ENCODE measurements around the gene MED13L. TPM values are rescaled to one million over a fixed set of nuclear protein-coding genes. Genes with fewer than 3 reads are reported as not detected.

MED13L gene
- total RNA-seq, 1 donor from 2014 or later = 179 TPM

- Histone ChIP-seq H3K9me3 (ENCODE audit: control insufficient read depth in 3 of 3, low read length in 3 of 3) (no peaks in the 10 kb centered on the region), H3K27ac (ENCODE audit: low read depth, low read length) (no peak overlapping the region), H3K27me3 (ENCODE audit: control insufficient read depth in 3 of 3, insufficient read depth in 3 of 3, low read length in 3 of 3) (no peaks in the 10 kb centered on the region), H3K36me3 (ENCODE audit: control insufficient read depth in 3 of 3, insufficient read depth in 3 of 3, low read length in 3 of 3) (peaks cover 12 to 54% (median 41%) of the 10 kb centered on the region in 3 donors), H3K9ac (ENCODE audit: low read depth in 1 of 3, low read length in 3 of 3) (no peak overlapping the region), H3K4me3 (ENCODE audit: low read length in 3 of 3) (no peak overlapping the region), H3K4me1 (ENCODE audit: control insufficient read depth in 3 of 3, insufficient read depth in 3 of 3, low read length in 3 of 3) (peaks cover 0 to 3% (median 0%) of the 10 kb centered on the region in 3 donors)
Observed at GRCh38 chr12:116010467-116010866, 267.0 kb downstream of the MED13L start.

GRCh38 chr12:116009805-116010204, 267.7 kb downstream of the MED13L start:
- no peak overlapping the region for H3K27ac ChIP-seq (ENCODE audit: low read depth, low read length)
- no peak overlapping the region for H3K9ac ChIP-seq (ENCODE audit: low read depth in 1 of 3, low read length in 3 of 3)
- no peaks in the 10 kb centered on the region for H3K9me3 ChIP-seq (ENCODE audit: control insufficient read depth in 3 of 3, low read length in 3 of 3)
- H3K27me3 ChIP-seq (ENCODE audit: control insufficient read depth in 3 of 3, insufficient read depth in 3 of 3, low read length in 3 of 3) = no peaks in the 10 kb centered on the region
- no peak overlapping the region for H3K4me3 ChIP-seq (ENCODE audit: low read length in 3 of 3)
- peaks cover 12 to 51% (median 38%) of the 10 kb centered on the region in 3 donors for H3K36me3 ChIP-seq (ENCODE audit: control insufficient read depth in 3 of 3, insufficient read depth in 3 of 3, low read length in 3 of 3)
- H3K4me1 ChIP-seq (ENCODE audit: control insufficient read depth in 3 of 3, insufficient read depth in 3 of 3, low read length in 3 of 3) = peaks cover 0 to 3% (median 0%) of the 10 kb centered on the region in 3 donors

GRCh38 chr12:116006141-116006540, 271.4 kb downstream of the MED13L start:
- Histone ChIP-seq H3K4me3 (ENCODE audit: low read length in 3 of 3) (no peak overlapping the region), H3K36me3 (ENCODE audit: control insufficient read depth in 3 of 3, insufficient read depth in 3 of 3, low read length in 3 of 3) (peaks cover 12 to 39% (median 29%) of the 10 kb centered on the region in 3 donors), H3K4me1 (ENCODE audit: control insufficient read depth in 3 of 3, insufficient read depth in 3 of 3, low read length in 3 of 3) (peaks cover 0 to 3% (median 0%) of the 10 kb centered on the region in 3 donors), H3K27me3 (ENCODE audit: control insufficient read depth in 3 of 3, insufficient read depth in 3 of 3, low read length in 3 of 3) (no peaks in the 10 kb centered on the region), H3K9me3 (ENCODE audit: control insufficient read depth in 3 of 3, low read length in 3 of 3) (no peaks in the 10 kb centered on the region), H3K27ac (ENCODE audit: low read depth, low read length) (no peak overlapping the region), H3K9ac (ENCODE audit: low read depth in 1 of 3, low read length in 3 of 3) (no peak overlapping the region)

- no peaks in the 10 kb centered on the region for H3K9me3 ChIP-seq (ENCODE audit: control insufficient read depth in 3 of 3, low read length in 3 of 3)
- no peak overlapping the region for H3K27ac ChIP-seq (ENCODE audit: low read depth, low read length)
- H3K4me1 ChIP-seq (ENCODE audit: control insufficient read depth in 3 of 3, insufficient read depth in 3 of 3, low read length in 3 of 3) = peaks cover 4 to 11% (median 8%) of the 10 kb centered on the region in 3 donors
- no peak overlapping the region for H3K4me3 ChIP-seq (ENCODE audit: low read length in 3 of 3)
- no peaks in the 10 kb centered on the region for H3K27me3 ChIP-seq (ENCODE audit: control insufficient read depth in 3 of 3, insufficient read depth in 3 of 3, low read length in 3 of 3)
- H3K36me3 ChIP-seq (ENCODE audit: control insufficient read depth in 3 of 3, insufficient read depth in 3 of 3, low read length in 3 of 3) = peaks cover 2 to 25% (median 19%) of the 10 kb centered on the region in 3 donors
- no peak overlapping the region for H3K9ac ChIP-seq (ENCODE audit: low read depth in 1 of 3, low read length in 3 of 3)
Observed at GRCh38 chr12:116002890-116003536, 274.5 kb downstream of the MED13L start.

GRCh38 chr12:116000252-116000651, 277.2 kb downstream of the MED13L start:
- Histone ChIP-seq H3K4me1 (ENCODE audit: control insufficient read depth in 3 of 3, insufficient read depth in 3 of 3, low read length in 3 of 3) (peaks cover 4 to 11% (median 8%) of the 10 kb centered on the region in 3 donors), H3K27me3 (ENCODE audit: control insufficient read depth in 3 of 3, insufficient read depth in 3 of 3, low read length in 3 of 3) (no peaks in the 10 kb centered on the region), H3K4me3 (ENCODE audit: low read length in 3 of 3) (no peak overlapping the region), H3K36me3 (ENCODE audit: control insufficient read depth in 3 of 3, insufficient read depth in 3 of 3, low read length in 3 of 3) (peaks cover 14 to 19% (median 18%) of the 10 kb centered on the region in 3 donors), H3K9me3 (ENCODE audit: control insufficient read depth in 3 of 3, low read length in 3 of 3) (no peaks in the 10 kb centered on the region), H3K27ac (ENCODE audit: low read depth, low read length) (no peak overlapping the region), H3K9ac (ENCODE audit: low read depth in 1 of 3, low read length in 3 of 3) (no peak overlapping the region)

- peaks cover 4 to 11% (median 8%) of the 10 kb centered on the region in 3 donors for H3K4me1 ChIP-seq (ENCODE audit: control insufficient read depth in 3 of 3, insufficient read depth in 3 of 3, low read length in 3 of 3)
- H3K9me3 ChIP-seq (ENCODE audit: control insufficient read depth in 3 of 3, low read length in 3 of 3) = no peaks in the 10 kb centered on the region
- H3K9ac ChIP-seq (ENCODE audit: low read depth in 1 of 3, low read length in 3 of 3) = no peak overlapping the region
- no peaks in the 10 kb centered on the region for H3K27me3 ChIP-seq (ENCODE audit: control insufficient read depth in 3 of 3, insufficient read depth in 3 of 3, low read length in 3 of 3)
- H3K36me3 ChIP-seq (ENCODE audit: control insufficient read depth in 3 of 3, insufficient read depth in 3 of 3, low read length in 3 of 3) = peaks cover 16 to 25% (median 19%) of the 10 kb centered on the region in 3 donors
- no peak overlapping the region for H3K27ac ChIP-seq (ENCODE audit: low read depth, low read length)
- no peak overlapping the region for H3K4me3 ChIP-seq (ENCODE audit: low read length in 3 of 3)
Observed at GRCh38 chr12:115999582-115999981, 277.9 kb downstream of the MED13L start.

- Histone ChIP-seq H3K27me3 (ENCODE audit: control insufficient read depth in 3 of 3, insufficient read depth in 3 of 3, low read length in 3 of 3) (no peaks in the 10 kb centered on the region), H3K9ac (ENCODE audit: low read depth in 1 of 3, low read length in 3 of 3) (no peak overlapping the region), H3K27ac (ENCODE audit: low read depth, low read length) (no peak overlapping the region), H3K9me3 (ENCODE audit: control insufficient read depth in 3 of 3, low read length in 3 of 3) (no peaks in the 10 kb centered on the region), H3K36me3 (ENCODE audit: control insufficient read depth in 3 of 3, insufficient read depth in 3 of 3, low read length in 3 of 3) (peaks cover 17 to 26% (median 21%) of the 10 kb centered on the region in 3 donors), H3K4me3 (ENCODE audit: low read length in 3 of 3) (no peak overlapping the region), H3K4me1 (ENCODE audit: control insufficient read depth in 3 of 3, insufficient read depth in 3 of 3, low read length in 3 of 3) (peaks cover 4 to 11% (median 8%) of the 10 kb centered on the region in 3 donors)
Observed at GRCh38 chr12:115998794-115999478, 278.6 kb downstream of the MED13L start.

GRCh38 chr12:115998119-115998633, 279.3 kb downstream of the MED13L start:
- Histone ChIP-seq H3K9ac (ENCODE audit: low read depth in 1 of 3, low read length in 3 of 3) (no peak overlapping the region), H3K4me1 (ENCODE audit: control insufficient read depth in 3 of 3, insufficient read depth in 3 of 3, low read length in 3 of 3) (peaks cover 4 to 11% (median 8%) of the 10 kb centered on the region in 3 donors), H3K36me3 (ENCODE audit: control insufficient read depth in 3 of 3, insufficient read depth in 3 of 3, low read length in 3 of 3) (peaks cover 20 to 27% (median 26%) of the 10 kb centered on the region in 3 donors), H3K27me3 (ENCODE audit: control insufficient read depth in 3 of 3, insufficient read depth in 3 of 3, low read length in 3 of 3) (no peaks in the 10 kb centered on the region), H3K4me3 (ENCODE audit: low read length in 3 of 3) (no peak overlapping the region), H3K9me3 (ENCODE audit: control insufficient read depth in 3 of 3, low read length in 3 of 3) (no peaks in the 10 kb centered on the region), H3K27ac (ENCODE audit: low read depth, low read length) (no peak overlapping the region)

GRCh38 chr12:115993737-115994136, 283.8 kb downstream of the MED13L start:
- H3K9ac ChIP-seq (ENCODE audit: low read depth in 1 of 3, low read length in 3 of 3) = no peak overlapping the region
- no peaks in the 10 kb centered on the region for H3K27me3 ChIP-seq (ENCODE audit: control insufficient read depth in 3 of 3, insufficient read depth in 3 of 3, low read length in 3 of 3)
- H3K4me1 ChIP-seq (ENCODE audit: control insufficient read depth in 3 of 3, insufficient read depth in 3 of 3, low read length in 3 of 3) = peaks cover 4 to 5% (median 5%) of the 10 kb centered on the region in 3 donors
- peaks cover 28 to 39% (median 34%) of the 10 kb centered on the region in 3 donors for H3K36me3 ChIP-seq (ENCODE audit: control insufficient read depth in 3 of 3, insufficient read depth in 3 of 3, low read length in 3 of 3)
- H3K9me3 ChIP-seq (ENCODE audit: control insufficient read depth in 3 of 3, low read length in 3 of 3) = no peaks in the 10 kb centered on the region
- no peak overlapping the region for H3K27ac ChIP-seq (ENCODE audit: low read depth, low read length)
- no peak overlapping the region for H3K4me3 ChIP-seq (ENCODE audit: low read length in 3 of 3)

GRCh38 chr12:115990241-115990640, 287.3 kb downstream of the MED13L start:
- peaks cover 23 to 41% (median 34%) of the 10 kb centered on the region in 3 donors for H3K36me3 ChIP-seq (ENCODE audit: control insufficient read depth in 3 of 3, insufficient read depth in 3 of 3, low read length in 3 of 3)
- no peaks in the 10 kb centered on the region for H3K27me3 ChIP-seq (ENCODE audit: control insufficient read depth in 3 of 3, insufficient read depth in 3 of 3, low read length in 3 of 3)
- no peaks in the 10 kb centered on the region for H3K9me3 ChIP-seq (ENCODE audit: control insufficient read depth in 3 of 3, low read length in 3 of 3)
- H3K4me3 ChIP-seq (ENCODE audit: low read length in 3 of 3) = no peak overlapping the region
- H3K9ac ChIP-seq (ENCODE audit: low read depth in 1 of 3, low read length in 3 of 3) = no peak overlapping the region
- peaks cover 0 to 4% (median 0%) of the 10 kb centered on the region in 3 donors for H3K4me1 ChIP-seq (ENCODE audit: control insufficient read depth in 3 of 3, insufficient read depth in 3 of 3, low read length in 3 of 3)
- no peak overlapping the region for H3K27ac ChIP-seq (ENCODE audit: low read depth, low read length)

All from skeletal muscle tissue (tissue), 4 donors.